PFSK-1 (cell line): ENCODE measurements around the gene PLEKHB2.

Experiments used
- FOXP2 ChIP-seq: optimal IDR thresholded peaks from 2 replicates; pipeline ENCODE3; 2011; ENCODE audit warnings: borderline replicate concordance, control low read depth, inconsistent platforms; ENCODE audit not compliant: insufficient read depth; ENCODE audit errors: extremely low read length, extremely low read depth
- POLR2AphosphoS5 ChIP-seq: IDR thresholded peaks from 2 replicates; pipeline ENCODE4 v1.6.1; 2012; ENCODE audit warnings: low read depth, mild to moderate bottlenecking, control low read depth, low read length, moderate library complexity
- REST ChIP-seq, 2 experiments: IDR thresholded peaks; 2 replicates each; pipeline versions ENCODE4 v1.6.1 to v1.8.0; 2011 to 2012; ENCODE audit warnings: low read depth in 2 of 2, low read length in 2 of 2, control low read depth in 1 of 2, inconsistent platforms in 1 of 2, mild to moderate bottlenecking in 1 of 2, moderate library complexity in 1 of 2; ENCODE audit not compliant: insufficient read depth in 1 of 2
- SIN3A ChIP-seq: IDR thresholded peaks from 2 replicates; pipeline ENCODE4 v1.6.1; 2012; ENCODE audit warnings: mild to moderate bottlenecking, low read length, moderate library complexity, borderline replicate concordance; ENCODE audit not compliant: insufficient read depth

GRCh38 chr2:131120815-131121317 lies 15.7 kb downstream of the PLEKHB2 start:
- TF ChIP-seq POLR2AphosphoS5 (no peak), FOXP2 (no peak), SIN3A (no peak), REST (IDR thresholded peaks at IDR 0.05; ENCODE audit: insufficient read depth in 1 of 2, low read depth in 2 of 2, low read length in 2 of 2) (no peak)
